ENCODE data around the gene MAP3K2. TPM values are rescaled to one million over a fixed set of nuclear protein-coding genes. Genes with fewer than 3 reads are reported as not detected.

The MAP3K2 gene
- total and polyA plus RNA-seq, 8 donors, result 4.2 to 37.6 (median 22.6) TPM

- WGBS, 2 donors, result 69 to 71% methylated on average over 5 of the region's 5 CpGs
- Histone ChIP-seq H3K27ac (no peak overlapping the region), H3K27me3 (no peaks in the 10 kb centered on the region), H3K4me1 (peaks cover 0 to 6% (median 0%) of the 10 kb centered on the region in 3 donors), H3K9me3 (no peaks in the 10 kb centered on the region), H3K4me3 (no peak overlapping the region), H3K36me3 (no peaks in the 10 kb centered on the region)
- DNase-seq (no peak), ATAC-seq (no peak), FAIRE-seq (no peak)
- intact Hi-C loops (cut with DNase I), result no loop called here
- TF ChIP-seq, protein P1, sequence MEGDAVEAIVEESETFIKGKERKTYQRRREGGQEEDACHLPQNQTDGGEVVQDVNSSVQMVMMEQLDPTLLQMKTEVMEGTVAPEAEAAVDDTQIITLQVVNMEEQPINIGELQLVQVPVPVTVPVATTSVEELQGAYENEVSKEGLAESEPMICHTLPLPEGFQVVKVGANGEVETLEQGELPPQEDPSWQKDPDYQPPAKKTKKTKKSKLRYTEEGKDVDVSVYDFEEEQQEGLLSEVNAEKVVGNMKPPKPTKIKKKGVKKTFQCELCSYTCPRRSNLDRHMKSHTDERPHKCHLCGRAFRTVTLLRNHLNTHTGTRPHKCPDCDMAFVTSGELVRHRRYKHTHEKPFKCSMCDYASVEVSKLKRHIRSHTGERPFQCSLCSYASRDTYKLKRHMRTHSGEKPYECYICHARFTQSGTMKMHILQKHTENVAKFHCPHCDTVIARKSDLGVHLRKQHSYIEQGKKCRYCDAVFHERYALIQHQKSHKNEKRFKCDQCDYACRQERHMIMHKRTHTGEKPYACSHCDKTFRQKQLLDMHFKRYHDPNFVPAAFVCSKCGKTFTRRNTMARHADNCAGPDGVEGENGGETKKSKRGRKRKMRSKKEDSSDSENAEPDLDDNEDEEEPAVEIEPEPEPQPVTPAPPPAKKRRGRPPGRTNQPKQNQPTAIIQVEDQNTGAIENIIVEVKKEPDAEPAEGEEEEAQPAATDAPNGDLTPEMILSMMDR (IDR thresholded peaks at IDR 0.05), result no peak
Measured at GRCh38 chr2:127359520-127359919, 28.3 kb downstream of the MAP3K2 start.

- Histone ChIP-seq H3K36me3 (no peaks in the 10 kb centered on the region), H3K4me3 (no peak overlapping the region), H3K27ac (no peak overlapping the region), H3K27me3 (no peaks in the 10 kb centered on the region), H3K9me3 (no peaks in the 10 kb centered on the region), H3K4me1 (peaks cover 0 to 8% (median 0%) of the 10 kb centered on the region in 3 donors)
- ATAC-seq (no peak), FAIRE-seq (no peak), DNase-seq (no peak)
- TF ChIP-seq, protein P1 (IDR thresholded peaks at IDR 0.05), result no peak
- 95 to 97% methylated on average over 2 of the region's 2 CpGs for WGBS, 2 donors
- intact Hi-C loops (cut with DNase I), result no loop called here
Measured at GRCh38 chr2:127358971-127359370, 28.8 kb downstream of the MAP3K2 start.

- DNase-seq (no peak), ATAC-seq (no peak), FAIRE-seq (no peak)
- WGBS, 2 donors, result 52 to 60% methylated on average over 3 of the region's 3 CpGs
- Histone ChIP-seq H3K4me1 (peaks cover 0 to 8% (median 0%) of the 10 kb centered on the region in 3 donors), H3K27ac (no peak overlapping the region), H3K36me3 (no peaks in the 10 kb centered on the region), H3K4me3 (no peak overlapping the region), H3K9me3 (no peaks in the 10 kb centered on the region), H3K27me3 (no peaks in the 10 kb centered on the region)
- TF ChIP-seq, protein P1 (IDR thresholded peaks at IDR 0.05), result no peak
- intact Hi-C loops (cut with DNase I), result no loop called here
Measured at GRCh38 chr2:127358044-127358443, 29.7 kb downstream of the MAP3K2 start.

DNA sequence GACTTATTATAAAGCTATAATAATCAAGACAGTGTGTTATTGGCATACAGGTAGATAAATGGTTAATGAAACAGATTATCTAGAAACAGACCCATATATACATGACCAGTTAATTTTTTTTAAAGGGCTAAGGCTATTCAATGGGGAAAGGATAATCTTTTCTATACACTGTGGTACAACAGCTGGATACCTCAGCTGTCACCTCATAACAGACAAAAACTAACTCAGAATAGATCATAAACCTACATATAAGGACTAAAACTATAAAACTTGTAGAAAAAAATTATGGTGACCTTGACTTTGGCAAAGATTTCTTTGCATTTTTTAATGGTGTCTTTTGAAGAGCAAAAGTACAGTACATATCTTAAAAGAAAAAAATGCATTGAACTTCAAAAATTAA, 30.2 kb downstream of the MAP3K2 start:
- no peak for ATAC-seq

DNA sequence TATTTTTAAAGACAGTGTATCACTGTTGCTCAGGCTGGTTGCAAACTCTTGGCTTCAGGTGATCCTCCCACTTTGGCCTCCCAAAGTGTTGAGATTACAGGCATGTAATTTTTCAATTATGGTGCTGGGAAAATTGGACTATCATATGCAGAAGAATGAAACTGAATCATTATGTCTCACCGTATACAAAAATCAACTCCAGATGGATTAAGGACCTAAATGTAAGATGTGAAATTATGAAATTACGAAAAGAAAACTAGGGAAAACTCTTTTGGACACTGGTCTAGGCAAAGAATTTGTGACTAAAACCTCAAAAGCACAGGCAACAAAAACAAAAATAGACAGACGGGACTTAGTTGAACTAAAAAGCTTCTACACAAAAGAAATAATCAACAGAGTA, 31.2 kb downstream of the MAP3K2 start:
- TF ChIP-seq, protein P1 (IDR thresholded peaks at IDR 0.05), result no peak
- ATAC-seq (no peak), FAIRE-seq (no peak), DNase-seq (no peak)
- intact Hi-C loops (cut with DNase I), result no loop called here
- Histone ChIP-seq H3K4me1 (peaks cover 0 to 4% (median 0%) of the 10 kb centered on the region in 3 donors), H3K9me3 (no peaks in the 10 kb centered on the region), H3K27ac (no peak overlapping the region), H3K27me3 (no peaks in the 10 kb centered on the region), H3K36me3 (no peaks in the 10 kb centered on the region), H3K4me3 (no peak overlapping the region)
- 95 to 96% methylated on average over 3 of the region's 3 CpGs for WGBS, 2 donors

More for the DNA sequence above, 30.2 kb downstream of the MAP3K2 start:
- no peak for FAIRE-seq
- H3K4me1 ChIP-seq, result peaks cover 0 to 5% (median 0%) of the 10 kb centered on the region in 3 donors
- TF ChIP-seq, protein P1 (IDR thresholded peaks at IDR 0.05), result no peak
- no peaks in the 10 kb centered on the region for H3K27me3 ChIP-seq
- no peak for DNase-seq
- no peak overlapping the region for H3K4me3 ChIP-seq
- no peaks in the 10 kb centered on the region for H3K9me3 ChIP-seq
- H3K27ac ChIP-seq, result no peak overlapping the region
- H3K36me3 ChIP-seq, result no peaks in the 10 kb centered on the region
- intact Hi-C loops (cut with DNase I), result no loop called here

Measured in pancreas (tissue), 10 donors.